Activated CD4-positive, alpha-beta T cell treated with anti-CD3 and anti-CD28 coated beads, Interleukin-2, Interleukin-6, amounts not matched to agents 100 ng/mL and 50 ng/mL, durations not matched to agents 16 hours and 8 hours (primary cell): ENCODE measurements around the gene CCND1.

Experiments used
- DNase-seq: peaks from one replicate; pipeline ENCODE4 v3.0.0-alpha.2; 2020

CCND1 gene

DNA sequence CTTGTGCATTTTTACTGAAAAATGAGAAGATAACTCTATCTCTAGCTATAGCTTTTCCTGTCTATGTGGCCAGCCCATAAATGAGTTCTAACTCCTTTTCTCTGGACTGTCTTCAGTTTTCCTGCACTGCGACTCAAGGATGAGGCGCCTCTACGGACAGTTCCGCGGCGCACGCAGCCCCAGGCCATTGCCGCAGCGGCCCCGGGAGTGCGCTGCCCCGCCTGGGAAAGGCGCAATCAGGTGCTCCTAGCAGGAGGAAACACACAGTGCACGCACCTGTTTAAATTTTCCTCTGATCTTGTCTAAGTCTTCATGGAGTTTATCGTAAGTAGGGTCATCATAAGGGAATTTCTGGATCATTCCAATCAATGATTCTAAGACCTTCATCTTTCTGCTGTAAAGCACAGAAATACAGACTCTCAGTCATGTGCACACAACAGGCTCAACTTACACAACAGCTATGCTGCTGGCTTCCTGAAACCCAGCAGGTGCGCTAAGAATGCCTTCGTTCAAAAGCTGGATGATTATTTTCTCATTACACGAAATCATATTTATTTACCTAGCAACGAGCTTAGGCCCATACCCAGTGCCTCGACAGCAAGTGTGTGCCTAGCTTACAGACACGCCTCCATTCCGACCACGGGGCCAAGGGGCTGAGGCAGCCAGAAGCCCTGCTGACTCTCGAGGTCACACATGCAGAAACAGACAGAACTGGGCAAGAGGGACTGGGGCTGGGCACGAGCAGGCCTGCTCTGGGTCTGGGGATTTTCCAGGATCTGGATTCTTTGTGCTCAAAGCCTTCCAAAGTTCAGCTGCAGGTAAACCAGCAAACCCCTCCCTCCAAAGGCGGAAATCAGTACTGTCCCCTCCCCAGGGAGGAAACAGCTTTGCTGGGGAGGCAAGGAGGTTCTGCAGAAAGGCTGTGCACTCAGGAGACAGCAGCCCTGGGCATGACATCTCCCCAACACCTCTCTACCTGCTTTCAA, 27.0 kb downstream of the CCND1 start:
- no peak for DNase-seq

DNA sequence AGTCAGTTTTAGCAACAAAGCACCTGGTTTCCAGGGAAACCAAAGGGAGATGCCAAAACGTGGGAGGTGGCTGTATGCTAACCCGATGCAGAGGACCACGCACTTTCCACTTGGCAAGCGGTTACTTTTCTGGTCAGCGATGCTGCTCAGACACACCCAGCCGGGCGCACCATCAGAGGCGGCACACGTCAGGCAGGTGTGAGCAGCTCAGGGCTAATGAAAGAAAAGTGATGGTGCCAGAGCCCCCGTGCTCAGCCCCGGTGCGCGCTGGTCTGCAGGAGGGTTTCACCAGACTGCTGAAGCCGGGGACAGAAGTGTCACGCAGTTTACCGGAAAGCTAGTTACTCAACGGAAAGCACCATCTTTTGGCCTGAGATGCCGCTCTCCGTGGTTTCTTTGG, 28.5 kb downstream of the CCND1 start:
- no peak for DNase-seq

DNA sequence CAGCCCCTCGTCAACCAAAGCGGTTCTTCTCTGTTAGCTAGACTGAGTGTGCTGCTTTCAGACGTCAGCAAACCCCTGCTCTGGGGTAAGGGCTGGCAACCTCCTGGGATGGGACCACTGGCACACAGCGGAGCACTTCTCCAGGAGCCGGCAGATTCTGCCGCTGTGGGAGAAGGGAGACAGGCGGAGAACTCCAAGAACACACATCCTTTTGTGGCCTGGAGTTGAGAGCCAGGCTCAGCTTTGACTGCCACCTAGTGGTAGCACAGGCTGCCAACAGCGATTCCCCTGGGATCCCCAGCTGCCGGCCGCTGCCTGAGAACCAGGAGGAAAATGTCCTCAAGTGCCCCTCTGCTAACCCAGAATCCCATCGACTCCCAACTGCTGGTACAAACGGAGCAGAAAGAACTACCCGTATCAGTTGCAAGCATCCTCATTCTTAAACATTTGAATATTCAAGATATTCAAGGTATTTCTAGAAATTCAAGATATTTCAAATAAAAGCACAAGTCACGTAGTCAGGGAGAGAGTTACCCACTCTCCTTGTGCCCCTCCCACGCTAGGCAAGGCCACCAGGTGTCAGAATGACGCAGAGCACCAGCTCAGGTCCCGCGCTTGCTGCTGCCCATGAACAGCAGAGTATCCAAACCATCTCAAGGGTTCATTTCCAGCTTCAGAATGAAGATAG, 29.3 kb downstream of the CCND1 start:
- DNase-seq, result peak; percentile 67

DNA sequence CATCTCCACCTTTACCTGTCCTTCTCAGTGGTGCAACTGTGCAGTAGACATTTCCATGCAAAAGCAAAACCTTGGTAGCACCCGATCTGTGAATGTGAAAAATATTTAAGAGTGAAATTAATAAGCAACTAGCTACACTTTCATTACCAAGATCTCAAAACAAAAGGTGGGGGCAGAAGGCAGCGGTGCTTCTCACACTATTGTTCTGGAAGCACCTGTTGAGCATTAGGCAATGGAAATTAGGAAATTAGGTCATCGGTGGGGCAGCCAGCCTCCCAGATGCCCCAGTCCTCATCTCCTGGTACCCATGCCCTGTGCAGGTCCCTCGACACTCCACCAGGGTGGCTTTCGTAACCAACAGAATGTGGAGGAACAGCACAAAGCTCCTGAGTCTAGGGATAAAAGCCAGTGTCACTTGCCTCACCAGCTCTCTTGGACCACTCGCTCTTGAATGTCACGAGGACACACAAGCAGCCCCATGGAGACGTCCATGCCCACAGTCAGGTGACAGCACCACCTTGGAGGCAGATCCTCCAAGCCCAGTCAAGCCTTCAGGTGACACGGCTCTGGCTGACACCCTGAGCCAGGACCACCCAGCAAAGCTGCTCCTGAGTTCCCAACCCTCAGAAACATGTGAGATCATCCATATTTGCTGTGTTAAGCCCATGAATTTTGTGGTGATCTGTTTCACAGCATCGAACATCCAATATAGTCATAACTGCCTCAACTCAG, 30.9 kb downstream of the CCND1 start:
- no peak for DNase-seq

DNA sequence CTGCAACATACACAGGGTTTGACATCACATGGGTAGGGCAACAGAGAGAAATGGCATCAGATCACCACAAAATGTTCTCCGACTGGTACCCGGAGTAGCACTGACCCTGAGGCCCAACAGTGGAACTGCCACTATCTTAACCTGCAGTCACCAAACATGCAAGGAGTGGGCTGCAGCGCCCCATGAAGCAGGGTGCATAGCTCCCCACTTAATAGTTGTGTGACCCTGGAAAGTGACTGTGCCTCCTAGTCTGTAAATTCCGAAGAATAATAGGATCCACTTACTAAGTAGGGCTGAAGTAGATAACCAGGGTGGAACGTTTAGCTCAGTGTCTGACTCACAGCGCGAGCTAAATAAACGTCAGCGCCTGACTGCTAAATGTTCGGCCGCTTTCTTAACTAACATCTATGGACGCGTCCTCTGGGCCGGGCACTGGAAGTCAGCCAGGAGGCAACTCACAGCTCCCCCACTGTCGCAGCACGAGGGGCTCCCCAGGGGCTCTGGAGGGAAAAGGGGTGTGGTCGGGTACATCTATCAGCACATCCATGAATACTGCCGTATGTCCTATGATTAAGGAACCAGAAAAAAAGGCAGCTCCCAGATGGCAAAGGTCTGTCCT, 33.4 kb downstream of the CCND1 start:
- DNase-seq, result no peak

DNA sequence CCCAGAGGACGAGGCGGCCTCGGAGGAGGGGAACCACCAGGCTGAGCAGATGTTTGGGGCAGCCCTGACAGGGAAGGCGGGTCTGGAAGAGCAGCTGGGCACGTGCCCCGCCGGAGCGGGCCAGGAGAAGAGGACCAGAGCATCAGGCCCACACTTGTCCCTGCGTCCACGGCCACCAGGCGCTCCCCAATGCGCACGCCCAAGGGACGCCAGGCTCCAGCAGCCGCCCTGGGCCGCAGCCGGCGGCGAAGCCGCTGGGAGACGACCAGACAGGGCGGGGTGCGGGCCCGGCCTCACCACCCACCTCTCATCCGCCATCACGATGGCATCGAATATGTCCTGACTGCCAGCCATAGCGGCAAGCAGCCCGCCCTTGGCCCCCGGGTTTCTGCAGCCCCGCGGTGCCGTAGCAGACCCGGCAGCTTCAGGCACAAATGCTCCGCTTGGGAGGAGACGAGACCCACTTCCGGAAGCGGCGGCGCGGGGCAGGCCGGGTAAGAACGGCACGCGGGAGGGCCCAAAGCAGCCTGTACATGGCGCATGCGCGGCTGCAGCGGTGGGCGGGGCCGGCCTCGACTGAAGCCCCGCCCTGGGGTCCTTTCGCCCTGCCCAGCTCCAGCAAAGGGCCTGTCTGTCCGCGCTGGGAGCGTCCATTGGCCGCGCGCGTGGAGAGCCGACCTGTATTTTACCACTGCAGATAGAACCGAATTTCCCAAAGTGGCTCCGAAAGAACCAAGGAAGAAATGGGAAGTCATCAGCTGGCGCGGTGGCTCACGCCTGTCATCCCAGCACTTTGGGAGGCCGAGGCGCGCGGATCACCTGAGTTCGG, 34.1 kb downstream of the CCND1 start, which contains the start of gene LTO1:
LTO1 (minus strand) TSS at position 468 of the 829 bp plus-strand sequence; CDS start at position 354, 114 bp downstream.
- peak; percentile 97 for DNase-seq

DNA sequence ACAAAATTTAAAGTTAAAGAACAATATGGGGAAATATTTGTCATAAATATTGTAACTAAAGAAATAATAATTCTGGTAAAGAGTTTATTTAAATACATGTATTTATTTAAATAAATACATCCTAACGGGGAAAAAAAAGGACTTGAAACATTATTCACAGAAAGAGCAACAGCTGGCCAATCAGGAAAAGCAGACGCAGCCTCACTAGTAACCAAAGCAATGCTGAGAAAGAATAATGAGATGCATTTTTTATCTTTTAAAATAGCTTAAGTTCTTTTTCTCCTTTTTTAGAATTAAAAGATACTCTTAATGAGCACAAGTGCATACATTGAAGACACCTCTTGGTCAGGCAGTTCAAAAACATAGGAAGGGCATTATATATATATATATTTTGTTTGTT, 36.8 kb downstream of the CCND1 start:
- DNase-seq, result no peak

DNA sequence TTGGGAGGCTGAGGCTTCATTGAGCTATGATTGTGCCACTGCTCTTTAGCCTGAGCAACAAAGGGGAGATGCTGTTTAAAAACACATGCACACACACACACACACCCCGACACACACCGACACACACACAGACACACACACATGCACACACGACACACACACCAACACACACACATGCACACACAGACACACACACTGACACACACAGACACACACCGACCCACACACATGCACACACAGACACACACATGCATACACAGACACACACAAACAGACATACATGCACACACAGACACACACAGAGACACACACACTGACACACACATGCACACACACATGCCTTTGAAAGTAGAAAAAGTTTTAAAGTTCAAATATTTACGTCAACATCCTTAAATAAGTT, 39.7 kb downstream of the CCND1 start:
- DNase-seq, result no peak

DNA sequence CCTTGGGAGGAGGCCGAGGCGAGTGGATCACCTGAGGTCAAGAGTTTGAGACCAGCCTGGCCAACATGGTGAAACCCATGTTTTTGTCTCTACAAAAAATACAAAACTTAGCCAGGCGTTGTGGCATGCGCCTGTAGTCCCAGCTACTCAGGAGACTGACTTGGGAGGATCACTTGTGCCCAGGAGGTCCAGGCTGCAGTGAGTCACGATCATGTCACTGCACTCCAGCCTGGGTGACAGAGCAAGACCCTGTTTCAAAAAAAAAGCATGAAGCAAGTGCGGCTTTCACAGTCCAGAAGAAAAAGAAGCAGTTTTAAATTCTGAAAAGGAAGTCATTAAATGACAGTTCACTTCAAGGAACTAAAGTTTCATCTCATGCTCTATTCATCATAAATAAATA, 41.3 kb downstream of the CCND1 start:
- DNase-seq, result no peak

DNA sequence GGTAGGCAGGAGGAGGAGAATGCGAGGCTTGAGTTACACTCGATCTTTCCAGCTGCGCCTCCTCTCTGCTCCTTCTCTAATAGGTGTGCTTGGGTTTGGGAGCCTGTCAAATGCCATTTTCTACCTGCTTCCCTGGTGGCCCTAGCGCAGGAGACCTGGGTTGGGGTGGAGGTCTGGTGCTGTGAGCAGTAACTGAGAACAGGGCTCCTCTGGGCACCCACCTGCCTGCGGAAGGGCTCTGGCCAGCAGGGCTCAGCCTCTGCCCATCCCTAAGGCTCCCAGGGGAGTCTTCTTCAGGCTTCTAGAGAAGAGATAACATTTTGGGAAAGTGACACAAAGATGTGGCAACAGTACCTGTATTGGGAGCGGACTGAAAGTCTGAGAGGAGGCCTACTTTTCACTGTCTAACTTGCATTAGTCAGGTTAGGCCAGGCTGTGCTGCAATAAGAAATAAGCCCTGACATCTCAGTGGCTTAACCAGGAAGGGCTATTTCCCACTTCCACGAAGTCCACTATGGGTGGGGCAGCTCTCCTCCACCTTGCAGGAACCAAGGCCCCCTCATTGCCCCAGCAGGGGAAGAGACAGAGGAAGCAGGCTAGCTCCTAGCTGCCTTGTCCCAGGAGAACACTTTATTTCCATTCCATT, 41.8 kb downstream of the CCND1 start:
- DNase-seq, result no peak

DNA sequence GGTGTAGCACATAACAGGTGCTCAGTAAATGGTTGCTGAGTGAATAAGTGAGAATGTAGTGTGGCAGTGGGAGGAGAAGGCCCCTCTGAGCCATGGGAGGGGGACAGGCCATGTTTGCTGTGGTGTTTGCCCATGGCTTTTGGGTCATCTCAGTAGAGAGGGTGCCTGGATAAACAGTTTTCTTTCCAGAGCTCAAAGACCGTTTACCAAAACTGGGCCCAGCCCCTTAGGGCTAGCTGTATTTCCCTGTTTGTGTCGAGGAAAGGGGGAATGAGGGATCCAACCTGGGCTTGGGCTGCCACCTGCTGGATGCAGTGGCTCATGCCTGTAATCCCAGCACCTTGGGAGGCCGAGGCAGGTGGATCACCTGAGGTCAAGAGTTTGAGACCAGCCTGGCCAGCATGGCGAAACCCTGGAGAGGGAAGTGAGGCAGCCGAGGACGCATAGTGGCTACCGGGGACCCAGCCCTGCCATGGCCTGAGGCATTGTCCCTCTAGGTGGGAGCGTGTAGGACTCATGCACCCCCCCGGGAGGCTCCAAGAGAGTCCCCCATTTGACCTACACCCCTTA, 42.9 kb downstream of the CCND1 start:
- DNase-seq, result no peak

DNA sequence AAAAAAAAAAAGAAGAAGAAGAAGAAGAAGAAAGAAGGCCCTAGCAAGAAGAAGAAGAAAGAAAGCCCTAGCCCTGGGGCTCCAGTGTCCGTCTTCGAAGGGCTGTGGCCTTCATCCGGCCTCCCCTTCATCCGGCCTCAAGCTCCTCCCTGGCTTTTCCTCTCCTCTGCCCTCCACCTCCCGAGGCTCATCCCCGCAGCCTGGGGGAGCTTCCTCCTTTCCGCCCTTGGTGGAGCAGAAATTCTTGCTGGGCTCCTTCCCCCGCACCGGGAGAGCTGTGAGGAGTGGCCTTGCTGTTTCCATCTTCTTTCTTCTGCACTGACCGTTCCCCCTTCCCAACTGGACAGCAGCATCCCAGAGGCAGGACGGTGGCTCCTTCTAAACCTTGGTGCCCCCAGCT, 43.7 kb downstream of the CCND1 start:
- DNase-seq, result no peak

DNA sequence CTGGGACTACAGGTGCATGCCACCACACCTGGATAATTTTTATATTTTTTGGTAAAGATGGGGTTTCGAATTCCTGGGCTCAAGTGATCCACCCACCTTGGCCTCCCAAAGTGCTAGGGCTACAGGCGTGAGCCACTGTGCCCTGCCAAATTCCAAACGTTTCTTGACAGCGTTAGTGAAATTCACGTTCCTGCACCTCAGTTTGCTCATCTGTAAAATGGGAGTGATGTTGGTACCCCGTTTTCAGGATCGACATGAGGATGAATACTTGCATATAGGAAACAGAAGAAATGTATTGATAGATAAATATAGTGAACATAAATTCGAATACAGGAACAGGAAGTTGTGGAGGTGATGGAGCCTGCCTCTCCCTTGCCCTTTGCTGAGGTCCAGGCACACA, 44.4 kb downstream of the CCND1 start:
- DNase-seq, result no peak

DNA sequence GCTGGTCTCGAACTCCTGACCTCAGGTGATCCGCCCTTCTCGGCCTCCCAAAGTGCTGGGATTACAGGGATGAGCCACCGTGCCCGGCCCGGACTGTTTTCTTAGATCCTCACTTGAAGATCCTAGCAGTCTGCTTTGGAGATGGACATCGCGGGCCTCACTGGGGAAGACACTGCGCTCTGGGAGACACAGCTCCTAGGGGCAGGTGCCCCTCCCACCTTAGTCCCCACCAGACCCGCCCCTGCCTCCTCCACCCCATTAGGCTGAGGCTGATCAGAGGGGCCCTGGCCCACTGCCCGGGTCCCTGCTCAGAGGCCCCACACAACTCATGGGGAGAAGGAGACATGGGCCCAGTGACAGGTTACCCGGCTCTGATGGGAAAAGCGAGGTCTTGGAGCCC, 45.5 kb downstream of the CCND1 start:
- DNase-seq, result no peak

DNA sequence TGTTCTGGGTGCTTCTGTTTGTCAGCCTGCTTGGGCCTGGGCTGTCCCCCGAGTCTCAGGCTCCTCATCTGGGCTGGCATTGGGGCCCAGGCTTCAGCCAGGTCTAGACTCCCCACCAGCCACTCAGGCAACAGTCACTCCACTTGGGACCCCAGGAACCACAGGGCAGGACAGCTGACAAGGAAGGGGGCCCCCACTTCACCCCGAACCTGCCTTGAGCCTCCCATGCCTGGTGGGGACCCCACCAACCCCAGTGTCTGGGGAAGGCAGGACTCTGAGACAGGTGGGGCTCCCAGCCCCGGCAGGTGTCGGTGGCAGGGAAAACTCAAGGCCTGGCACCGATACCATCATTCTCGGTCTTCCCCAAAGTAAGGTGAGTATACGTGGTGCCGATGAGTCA, 45.9 kb downstream of the CCND1 start:
- DNase-seq, result no peak

DNA sequence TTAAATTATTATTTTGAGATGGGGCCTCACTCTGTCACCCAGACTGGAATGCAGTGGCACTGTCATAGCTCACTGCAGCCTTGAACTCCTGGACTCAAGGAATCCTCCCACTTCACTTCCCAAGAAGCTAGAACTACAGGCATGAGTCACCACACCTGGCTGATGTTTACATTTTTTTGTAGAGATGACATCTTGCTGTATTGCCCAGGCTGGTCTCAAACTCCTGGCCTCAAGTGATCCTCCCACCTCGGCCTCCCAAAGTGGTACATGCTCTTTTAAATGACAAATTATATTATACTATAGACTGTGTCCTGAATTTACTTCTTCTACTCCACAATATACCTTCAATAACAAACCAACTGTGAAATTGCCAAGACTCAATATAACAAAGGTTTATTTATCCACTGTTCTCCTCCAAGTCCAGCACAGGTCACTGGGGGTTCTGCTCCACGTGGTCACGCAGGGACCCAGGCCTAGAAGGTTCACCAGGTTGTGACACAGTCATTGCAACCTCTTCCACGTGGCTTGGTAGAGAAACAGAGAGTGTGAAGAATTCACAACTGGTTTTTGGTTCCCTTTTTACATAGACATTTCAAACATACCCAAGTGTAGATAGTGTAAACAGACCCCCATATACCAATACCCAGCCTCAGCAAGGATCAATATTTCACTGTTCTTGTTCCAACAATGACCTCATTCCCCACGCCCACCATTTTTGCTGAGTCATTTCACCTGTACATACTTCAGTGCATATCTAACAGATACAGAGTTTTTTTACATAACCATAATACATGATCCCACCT, 47.2 kb downstream of the CCND1 start:
- peak; percentile 25 for DNase-seq

DNA sequence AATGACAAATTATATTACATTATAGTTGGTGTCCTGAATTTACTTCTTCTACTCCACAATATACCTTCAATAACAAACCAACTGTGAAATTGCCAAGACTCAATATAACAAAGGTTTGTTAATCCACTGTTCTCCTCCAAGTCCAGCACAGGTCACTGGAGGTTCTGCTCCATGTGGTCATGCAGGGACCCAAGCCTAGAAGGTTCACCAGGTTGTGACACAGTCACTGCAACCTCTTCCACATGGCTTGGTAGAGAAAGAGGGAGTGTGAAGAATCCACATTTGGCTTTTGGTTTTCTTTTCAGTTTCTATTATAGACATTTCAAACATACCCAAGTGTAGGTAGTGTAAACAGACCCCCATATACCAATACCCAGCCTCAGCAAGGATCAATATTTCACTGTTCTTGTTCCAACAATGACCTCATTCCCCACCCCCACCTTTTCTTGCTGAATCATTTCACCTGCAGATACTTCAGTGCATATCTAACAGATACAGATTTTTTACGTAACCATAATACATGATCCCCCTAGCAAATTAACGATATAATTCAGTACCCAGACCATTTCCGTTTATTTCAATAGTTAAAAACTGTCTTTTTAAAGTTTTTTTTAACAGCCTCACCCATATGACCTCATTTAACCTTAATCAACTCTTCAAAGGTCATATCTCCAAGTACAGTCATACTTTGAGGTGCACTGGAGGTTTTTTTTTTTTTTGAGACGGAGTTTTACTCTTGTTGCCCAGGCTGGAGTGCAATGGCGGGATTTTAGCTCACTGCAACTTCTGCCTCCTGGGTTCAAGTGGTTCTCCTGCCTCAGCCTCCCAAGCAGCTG, 48.7 kb downstream of the CCND1 start:
- no peak for DNase-seq

DNA sequence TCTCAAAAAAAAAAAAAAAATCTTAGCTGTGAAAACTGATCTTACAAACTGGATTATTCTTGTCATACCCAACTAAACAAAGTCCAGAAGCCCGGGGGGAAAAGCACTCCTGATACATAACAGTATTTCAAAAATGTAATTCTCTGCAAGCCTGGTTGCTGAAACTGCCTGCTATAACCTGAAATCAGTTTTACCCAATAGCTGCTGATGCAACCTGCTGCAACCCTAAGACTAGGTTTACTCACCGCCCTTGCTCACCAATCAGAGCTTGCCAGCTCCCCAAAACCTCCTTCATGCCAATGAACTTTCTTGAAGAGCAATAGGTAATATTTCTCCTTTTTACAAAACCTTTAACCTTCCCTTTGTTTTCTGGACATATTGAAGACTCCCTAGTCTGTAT, 50.5 kb downstream of the CCND1 start:
- peak; percentile 16 for DNase-seq

DNA sequence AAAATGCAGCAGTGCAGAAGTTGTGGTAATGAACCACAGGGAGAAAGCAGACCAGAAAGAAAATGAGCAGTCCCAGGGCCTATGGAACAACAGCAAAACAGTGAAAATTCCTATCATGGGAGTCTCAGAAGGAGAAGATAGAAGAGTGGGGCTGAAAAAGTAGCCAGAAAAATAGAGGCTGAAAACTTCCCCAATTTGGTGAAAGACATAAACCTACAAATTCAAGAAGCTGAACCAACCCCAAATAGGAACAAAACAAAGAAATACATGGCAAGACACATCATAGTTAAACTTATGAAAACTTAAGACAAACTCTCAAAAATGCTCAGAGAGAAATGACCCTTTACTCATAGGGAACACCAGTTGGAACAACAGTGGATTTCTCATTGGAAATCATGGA, 51.5 kb downstream of the CCND1 start:
- no peak for DNase-seq
